ENCODE data around the gene SNRPD1. TPM values are rescaled to one million over a fixed set of nuclear protein-coding genes. Genes with fewer than 3 reads are reported as not detected.

SNRPD1 gene
- total and polyA plus RNA-seq, 9 of the 15 experiments (the other 6 are each of a cell fraction or from before 2014, with no cell fraction given): 186 to 1,063 (median 313) TPM

DNA sequence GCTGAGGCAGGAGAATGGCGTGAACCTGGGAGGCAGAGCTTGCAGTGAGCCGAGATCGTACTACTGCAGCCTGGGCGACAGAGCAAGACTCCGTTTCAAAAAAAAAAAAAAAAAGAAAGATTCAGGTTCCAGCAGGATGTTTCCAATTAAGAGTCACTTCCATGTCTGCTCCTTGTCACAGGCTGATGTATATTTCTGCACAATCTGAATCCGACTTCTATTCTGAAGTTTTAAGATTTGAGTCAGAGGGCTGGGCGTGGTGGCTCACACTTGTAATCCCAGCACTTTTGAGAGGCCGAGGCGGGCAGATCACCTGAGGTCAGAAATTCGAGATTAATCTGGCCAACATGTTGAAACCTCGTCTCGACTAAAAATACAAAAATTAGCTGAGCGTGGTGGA is 24.7 kb downstream of the SNRPD1 start:
- Histone ChIP-seq H3K27me3 (ENCODE audit: control insufficient read depth in 2 of 2, insufficient read depth in 2 of 2, low read length in 2 of 2) (no peaks in the 10 kb centered on the region), H3K4me3 (no peak overlapping the region), H3K4me2 (ENCODE audit: insufficient read depth, low read length) (no peak overlapping the region), H3K9me1 (ENCODE audit: control insufficient read depth, insufficient read depth, low read length) (no peaks in the 10 kb centered on the region), H3K79me2 (ENCODE audit: control insufficient read depth, insufficient read depth, low read length) (no peaks in the 10 kb centered on the region), H3K4me1 (replicated peaks in 1 of 2; ENCODE audit: control insufficient read depth in 2 of 2, insufficient read depth in 2 of 2, low read length in 2 of 2) (no peaks in the 10 kb centered on the region; a peak in 1 of 5 replicates), H2AFZ (ENCODE audit: low read depth, low read length) (no peak overlapping the region), H3K9ac (ENCODE audit: insufficient read depth in 1 of 2, low read depth in 2 of 2, low read length in 2 of 2) (no peak overlapping the region), H3K27ac (ENCODE audit: extremely low read depth, low read depth, low read length) (no peak overlapping the region), H4K20me1 (replicated peaks; ENCODE audit: control insufficient read depth, insufficient read depth, low read length) (no peaks in the 10 kb centered on the region), H3K9me3 (replicated peaks; ENCODE audit: control insufficient read depth, insufficient read depth, low read depth, low read length) (no peaks in the 10 kb centered on the region), H3K36me3 (ENCODE audit: control insufficient read depth, insufficient read depth, low read length) (peaks cover 26% of the 10 kb centered on the region)
- intact Hi-C loops (cut with micrococcal nuclease): no loop called here
- POLR2A ChIA-PET: interaction anchor here (0.6 to 1.3 kb wide), 7 partner anchors 9 to 169 kb away, joined by 3 to 4 read pairs (median 3); no protein-coding TSS in a partner anchor
- ATAC-seq (no peak), DNase-seq (ENCODE audit: extremely low read depth in 1 of 4, low spot score in 3 of 4) (no peak), FAIRE-seq (no peak)
- BruUV-seq (replicated peaks): no TSS peak
- CTCF ChIA-PET (ENCODE audit: low intra/inter-chr PET ratio): no interaction called here
- in situ Hi-C loops (cut with MboI): no loop called here
- WGBS (ENCODE audit: insufficient coverage, low coverage, missing lambda C conversion rate): 66% methylated on average over 10 of the region's 13 CpGs
- TF ChIP-seq SUPT5H (IDR thresholded peaks at IDR 0.05): 0 out of 2 replicates have a peak, but pooled peaks have one; percentile 21
- peak; percentile 98 for TF ChIP-seq MYNN (IDR thresholded peaks at IDR 0.05)
- peak; percentile 77; the same call in 1 of the 2 replicates for TF ChIP-seq MYNN (CRISPR knock-in tag; IDR thresholded peaks at IDR 0.05)
- no peak for TF ChIP-seq ZNF239 (CRISPR knock-in tag; IDR thresholded peaks at IDR 0.05)

DNA sequence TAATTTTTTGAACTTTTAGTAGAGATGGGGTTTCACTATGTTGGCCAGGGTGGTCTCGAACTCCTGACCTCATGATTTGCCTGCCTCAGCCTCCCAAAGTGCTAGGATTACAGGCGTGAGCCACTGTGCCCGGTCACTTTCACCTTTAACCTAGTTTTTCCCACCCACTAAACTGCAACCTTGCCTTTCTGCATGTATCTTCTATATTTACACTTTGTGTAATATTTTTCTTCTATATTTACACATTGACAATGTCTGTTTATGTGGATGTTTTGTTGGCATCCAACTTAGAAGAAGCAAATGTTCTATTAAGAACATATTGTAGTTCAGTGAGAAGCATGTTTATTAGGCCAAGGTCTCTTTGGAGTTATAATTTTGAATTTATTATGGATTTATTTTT is 26.7 kb downstream of the SNRPD1 start:
- CTCF ChIA-PET (ENCODE audit: low intra/inter-chr PET ratio): no interaction called here

More for the DNA sequence above, 26.7 kb downstream of the SNRPD1 start:
- Histone ChIP-seq H2AFZ (ENCODE audit: low read depth, low read length) (no peak overlapping the region), H3K4me1 (replicated peaks in 1 of 2; ENCODE audit: control insufficient read depth in 2 of 2, insufficient read depth in 2 of 2, low read length in 2 of 2) (no peaks in the 10 kb centered on the region), H3K27me3 (ENCODE audit: control insufficient read depth in 2 of 2, insufficient read depth in 2 of 2, low read length in 2 of 2) (no peaks in the 10 kb centered on the region), H3K9ac (ENCODE audit: insufficient read depth in 1 of 2, low read depth in 2 of 2, low read length in 2 of 2) (no peak overlapping the region), H3K9me1 (ENCODE audit: control insufficient read depth, insufficient read depth, low read length) (no peaks in the 10 kb centered on the region), H3K79me2 (ENCODE audit: control insufficient read depth, insufficient read depth, low read length) (no peaks in the 10 kb centered on the region), H3K36me3 (ENCODE audit: control insufficient read depth, insufficient read depth, low read length) (peaks cover 15% of the 10 kb centered on the region), H3K9me3 (replicated peaks; ENCODE audit: control insufficient read depth, insufficient read depth, low read depth, low read length) (no peaks in the 10 kb centered on the region), H3K4me3 (no peak overlapping the region), H4K20me1 (replicated peaks; ENCODE audit: control insufficient read depth, insufficient read depth, low read length) (no peaks in the 10 kb centered on the region), H3K27ac (ENCODE audit: extremely low read depth, low read depth, low read length) (no peak overlapping the region), H3K4me2 (ENCODE audit: insufficient read depth, low read length) (no peak overlapping the region)
- FAIRE-seq (no peak), ATAC-seq (no peak), DNase-seq (ENCODE audit: extremely low read depth in 1 of 4, low spot score in 3 of 4) (no peak)
- POLR2A ChIA-PET: no interaction called here
- WGBS (ENCODE audit: insufficient coverage, low coverage, missing lambda C conversion rate): 94% methylated on average over 3 of the region's 3 CpGs
- in situ Hi-C loops (cut with MboI): no loop called here
- BruUV-seq (replicated peaks): no TSS peak
- TF ChIP-seq ZNF232 (CRISPR knock-in tag; IDR thresholded peaks at IDR 0.05) (no peak), BDP1 (IDR thresholded peaks at IDR 0.05; ENCODE audit: insufficient read depth, insufficient read length) (no peak), SRSF3 (IDR thresholded peaks at IDR 0.05; ENCODE audit: insufficient read depth, low read length) (no peak), HNRNPH1 (optimal IDR thresholded peaks at IDR 0.05; ENCODE audit: low read depth, low read length) (no peak), ZNF41 (CRISPR knock-in tag; conservative IDR thresholded peaks at IDR 0.05) (no peak), KAT7 (CRISPR knock-in tag; IDR thresholded peaks at IDR 0.05; ENCODE audit: borderline replicate concordance) (no peak), ZNF551 (CRISPR knock-in tag; IDR thresholded peaks at IDR 0.05) (no peak), PURB (CRISPR knock-in tag; IDR thresholded peaks at IDR 0.05; ENCODE audit: low read depth) (no peak), ZNF140 (CRISPR knock-in tag; IDR thresholded peaks at IDR 0.05) (no peak), LEF1 (IDR thresholded peaks at IDR 0.05) (no peak), ZNF764 (CRISPR knock-in tag; IDR thresholded peaks at IDR 0.05; ENCODE audit: low read depth) (no peak), CEBPG (CRISPR knock-in tag; IDR thresholded peaks at IDR 0.05) (no peak), CEBPG (tag; conservative IDR thresholded peaks at IDR 0.05 in 1 of 2, IDR thresholded peaks at IDR 0.05 in 1 of 2) (no peak), MCM7 (IDR thresholded peaks at IDR 0.05) (no peak)
- intact Hi-C loops (cut with micrococcal nuclease): no loop called here

Measured in K562 (cell line).